Measurements from ENCODE around the gene RIOK1. TPM values are rescaled to one million over a fixed set of nuclear protein-coding genes. Genes with fewer than 3 reads are reported as not detected.

RIOK1 gene
- total RNA-seq, 1 experiment from 2014 or later, result 39.9 TPM

DNA sequence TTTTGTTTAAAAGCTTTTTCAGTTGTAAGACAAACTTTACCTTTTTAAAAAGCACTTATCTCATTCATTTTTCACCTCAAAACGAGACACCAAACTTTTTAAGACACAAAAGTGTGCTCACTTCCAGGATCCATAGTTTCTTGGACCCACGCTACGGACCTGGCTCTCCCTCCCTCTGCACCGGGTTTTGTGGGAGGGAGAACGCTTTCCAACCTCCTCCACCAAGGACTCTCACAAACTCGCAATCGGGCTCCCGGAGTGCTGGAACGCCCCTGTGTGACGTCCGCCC lies 502 bp upstream of the RIOK1 start:
- peaks cover 5% of the 10 kb centered on the region; the same call in 1 of the 2 replicates for H3K36me3 ChIP-seq (ENCODE audit: low read depth, low read length)
- H3K27me3 ChIP-seq (ENCODE audit: low read length), result no peaks in the 10 kb centered on the region
- peaks cover 20% of the 10 kb centered on the region for H3K4me1 ChIP-seq (ENCODE audit: insufficient read depth, low read length)
- ChIA-PET POLR2A (ENCODE audit: unreplicated experiment) (interaction anchor here (1.0 kb wide), 1 partner anchor 201 kb away, joined by 7 read pairs; the partner anchor contains the start of gene SNRNP48), CTCF (interaction anchor here (0.6 kb wide), 1 partner anchor 149 kb away, joined by 4 read pairs; no protein-coding TSS in a partner anchor)
- peak overlapping the region; percentile 83 for H2AFZ ChIP-seq (ENCODE audit: low read length)
- H3K27ac ChIP-seq (ENCODE audit: low read length), result peak overlapping the region; percentile 88
- H3K4me2 ChIP-seq (ENCODE audit: low read length), result peak overlapping the region; percentile 92
- H3K79me2 ChIP-seq (ENCODE audit: low read length), result peaks cover 42% of the 10 kb centered on the region
- peak overlapping the region; percentile 82 for H3K4me3 ChIP-seq (ENCODE audit: low read length)
- TF ChIP-seq, protein P1, sequence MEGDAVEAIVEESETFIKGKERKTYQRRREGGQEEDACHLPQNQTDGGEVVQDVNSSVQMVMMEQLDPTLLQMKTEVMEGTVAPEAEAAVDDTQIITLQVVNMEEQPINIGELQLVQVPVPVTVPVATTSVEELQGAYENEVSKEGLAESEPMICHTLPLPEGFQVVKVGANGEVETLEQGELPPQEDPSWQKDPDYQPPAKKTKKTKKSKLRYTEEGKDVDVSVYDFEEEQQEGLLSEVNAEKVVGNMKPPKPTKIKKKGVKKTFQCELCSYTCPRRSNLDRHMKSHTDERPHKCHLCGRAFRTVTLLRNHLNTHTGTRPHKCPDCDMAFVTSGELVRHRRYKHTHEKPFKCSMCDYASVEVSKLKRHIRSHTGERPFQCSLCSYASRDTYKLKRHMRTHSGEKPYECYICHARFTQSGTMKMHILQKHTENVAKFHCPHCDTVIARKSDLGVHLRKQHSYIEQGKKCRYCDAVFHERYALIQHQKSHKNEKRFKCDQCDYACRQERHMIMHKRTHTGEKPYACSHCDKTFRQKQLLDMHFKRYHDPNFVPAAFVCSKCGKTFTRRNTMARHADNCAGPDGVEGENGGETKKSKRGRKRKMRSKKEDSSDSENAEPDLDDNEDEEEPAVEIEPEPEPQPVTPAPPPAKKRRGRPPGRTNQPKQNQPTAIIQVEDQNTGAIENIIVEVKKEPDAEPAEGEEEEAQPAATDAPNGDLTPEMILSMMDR (conservative IDR thresholded peaks at IDR 0.05; ENCODE audit: low read depth, low read length), result no peak
- TF ChIP-seq EZH2phosphoT487 (IDR thresholded peaks at IDR 0.05; ENCODE audit: borderline replicate concordance, low read length) (no peak), EZH2 (IDR thresholded peaks at IDR 0.05; ENCODE audit: low read length, unreplicated experiment) (no peak)
- BruUV-seq (replicated peaks), result no TSS peak
- DNase-seq, result peak; percentile 58
- H3K9me2 ChIP-seq (replicated peaks; ENCODE audit: low read length), result no peaks in the 10 kb centered on the region
- H3K9ac ChIP-seq (ENCODE audit: low read length), result peak overlapping the region; percentile 95
- peaks cover 8% of the 10 kb centered on the region; the same call in 1 of the 2 replicates for H4K20me1 ChIP-seq (ENCODE audit: low read length)
- no peaks in the 10 kb centered on the region for H3K9me3 ChIP-seq (ENCODE audit: low read length)
- intact Hi-C loops (cut with micrococcal nuclease), result loop anchor here (1.0 kb wide), 2 partner anchors 76 to 152 kb away; partner anchors contain the start of genes DSP and SSR1
- peak; percentile 48 for ATAC-seq
- H3F3A ChIP-seq (ENCODE audit: low read length, unreplicated experiment), result no peaks in the 10 kb centered on the region

- Histone ChIP-seq H3K27me3 (ENCODE audit: low read length) (no peaks in the 10 kb centered on the region), H3K9ac (ENCODE audit: low read length) (peak overlapping the region; percentile 95), H3K9me2 (replicated peaks; ENCODE audit: low read length) (no peaks in the 10 kb centered on the region), H3K4me3 (ENCODE audit: low read length) (peak overlapping the region; percentile 82), H3K36me3 (ENCODE audit: low read depth, low read length) (peaks cover 11% of the 10 kb centered on the region; the same call in 1 of the 2 replicates), H4K20me1 (ENCODE audit: low read length) (peaks cover 8% of the 10 kb centered on the region; the same call in 1 of the 2 replicates), H3K79me2 (ENCODE audit: low read length) (peaks cover 42% of the 10 kb centered on the region), H3K27ac (ENCODE audit: low read length) (peak overlapping the region; percentile 88), H3K9me3 (ENCODE audit: low read length) (no peaks in the 10 kb centered on the region), H3F3A (ENCODE audit: low read length, unreplicated experiment) (no peaks in the 10 kb centered on the region), H3K4me1 (ENCODE audit: insufficient read depth, low read length) (peaks cover 20% of the 10 kb centered on the region), H2AFZ (ENCODE audit: low read length) (peak overlapping the region; percentile 83), H3K4me2 (ENCODE audit: low read length) (peak overlapping the region; percentile 92)
- ChIA-PET CTCF (interaction anchor here (0.5 kb wide), 1 partner anchor 153 kb away, joined by 3 read pairs; no protein-coding TSS in a partner anchor), POLR2A (ENCODE audit: unreplicated experiment) (interaction anchor here (1.0 kb wide), 1 partner anchor 199 kb away, joined by 7 read pairs; the partner anchor contains the start of gene SNRNP48)
- intact Hi-C loops (cut with micrococcal nuclease), result no loop called here
- no TSS peak for BruUV-seq (replicated peaks)
- TF ChIP-seq, protein P1 (conservative IDR thresholded peaks at IDR 0.05; ENCODE audit: low read depth, low read length), result peak; percentile 41
- no peak for TF ChIP-seq EZH2phosphoT487 (IDR thresholded peaks at IDR 0.05; ENCODE audit: borderline replicate concordance, low read length)
- ATAC-seq (no peak), DNase-seq (no peak)
Observed at GRCh38 chr6:7390226-7390878, 744 bp downstream of the RIOK1 start.

- no peaks in the 10 kb centered on the region for H3K27me3 ChIP-seq (ENCODE audit: low read length)
- H3K27ac ChIP-seq (ENCODE audit: low read length), result no peak overlapping the region
- H2AFZ ChIP-seq (ENCODE audit: low read length), result no peak overlapping the region
- POLR2A ChIA-PET (ENCODE audit: unreplicated experiment), result no interaction called here
- peak overlapping the region; percentile 92 for H3K4me2 ChIP-seq (ENCODE audit: low read length)
- H4K20me1 ChIP-seq (ENCODE audit: low read length), result peaks cover 8% of the 10 kb centered on the region; the same call in 1 of the 2 replicates
- peaks cover 15% of the 10 kb centered on the region; the same call in 1 of the 2 replicates for H3K36me3 ChIP-seq (ENCODE audit: low read depth, low read length)
- no peak for TF ChIP-seq EZH2 (IDR thresholded peaks at IDR 0.05; ENCODE audit: low read length, unreplicated experiment)
- TF ChIP-seq, protein P1 (conservative IDR thresholded peaks at IDR 0.05; ENCODE audit: low read depth, low read length), result no peak
- no peak for TF ChIP-seq EZH2phosphoT487 (IDR thresholded peaks at IDR 0.05; ENCODE audit: borderline replicate concordance, low read length)
- peaks cover 42% of the 10 kb centered on the region for H3K79me2 ChIP-seq (ENCODE audit: low read length)
- DNase-seq (no peak), ATAC-seq (no peak)
- intact Hi-C loops (cut with micrococcal nuclease), result no loop called here
- no peaks in the 10 kb centered on the region for H3F3A ChIP-seq (ENCODE audit: low read length, unreplicated experiment)
- no peaks in the 10 kb centered on the region for H3K9me2 ChIP-seq (replicated peaks; ENCODE audit: low read length)
- H3K9ac ChIP-seq (ENCODE audit: low read length), result no peak overlapping the region
- no peaks in the 10 kb centered on the region for H3K9me3 ChIP-seq (ENCODE audit: low read length)
- peak overlapping the region; percentile 82 for H3K4me3 ChIP-seq (ENCODE audit: low read length)
- peaks cover 20% of the 10 kb centered on the region for H3K4me1 ChIP-seq (ENCODE audit: insufficient read depth, low read length)
- CTCF ChIA-PET, result no interaction called here
- no TSS peak for BruUV-seq (replicated peaks)
Observed at GRCh38 chr6:7391151-7391550, 1.5 kb downstream of the RIOK1 start.
